HFFc6 (cell line): ENCODE data around the gene METTL14. TPM values are rescaled to one million over a fixed set of nuclear protein-coding genes. Genes with fewer than 3 reads are reported as not detected.
A peak's percentile ranks its signal among the peaks of the same experiment; 100 is the strongest.

Source experiments
- DNase-seq: peaks from one replicate; pipeline ENCODE4 v3.0.0-alpha.2; 2018
- H3K27ac Mint-ChIP-seq: 2 replicates; pipeline ENCODE4 v1.8.0; 2020; ENCODE audit warnings: mild to moderate bottlenecking, mixed read lengths
- H3K27me3 Mint-ChIP-seq: 2 replicates; pipeline ENCODE4 v1.8.0; 2021; ENCODE audit warnings: mild to moderate bottlenecking, moderate library complexity, mixed read lengths; ENCODE audit not compliant: insufficient read depth
- H3K36me3 Mint-ChIP-seq: 2 replicates; pipeline ENCODE4 v1.8.0; 2021; ENCODE audit warnings: low read depth, mixed read lengths
- H3K4me1 Mint-ChIP-seq: 2 replicates; pipeline ENCODE4 v1.8.0; 2020; ENCODE audit warnings: low read depth, mixed read lengths
- H3K4me3 Mint-ChIP-seq: 2 replicates; pipeline ENCODE4 v1.8.0; 2020; ENCODE audit warnings: mild to moderate bottlenecking, moderate library complexity, mixed read lengths
- H3K9me3 Mint-ChIP-seq: 2 replicates; pipeline ENCODE4 v1.8.0; 2020; ENCODE audit warnings: mild to moderate bottlenecking, mixed read lengths
- total RNA-seq, 6 experiments: library from RNA; stranded (reverse); fragmentation: NEBNext Ultra II Directional; extraction: Animal tissue kit (Norgen Biotek cat#: 25700); gene quantifications; 2 replicates in 1 of 6; 3 replicates in 5 of 6; pipeline ENCODE4 v1.2.3, GENCODE V29; 2021
- TF ChIP-seq, protein P1 (sequence below): fragments of 200-600 bp; sonication (generic); IDR thresholded peaks from 2 replicates; pipeline ENCODE4 v1.5.0; 2021; ENCODE audit warnings: antibody characterized with exemption, mild to moderate bottlenecking

Gene METTL14
- total RNA-seq, 6 experiments from 2014 or later: 35.2 to 44.9 (median 39.5) TPM

DNA sequence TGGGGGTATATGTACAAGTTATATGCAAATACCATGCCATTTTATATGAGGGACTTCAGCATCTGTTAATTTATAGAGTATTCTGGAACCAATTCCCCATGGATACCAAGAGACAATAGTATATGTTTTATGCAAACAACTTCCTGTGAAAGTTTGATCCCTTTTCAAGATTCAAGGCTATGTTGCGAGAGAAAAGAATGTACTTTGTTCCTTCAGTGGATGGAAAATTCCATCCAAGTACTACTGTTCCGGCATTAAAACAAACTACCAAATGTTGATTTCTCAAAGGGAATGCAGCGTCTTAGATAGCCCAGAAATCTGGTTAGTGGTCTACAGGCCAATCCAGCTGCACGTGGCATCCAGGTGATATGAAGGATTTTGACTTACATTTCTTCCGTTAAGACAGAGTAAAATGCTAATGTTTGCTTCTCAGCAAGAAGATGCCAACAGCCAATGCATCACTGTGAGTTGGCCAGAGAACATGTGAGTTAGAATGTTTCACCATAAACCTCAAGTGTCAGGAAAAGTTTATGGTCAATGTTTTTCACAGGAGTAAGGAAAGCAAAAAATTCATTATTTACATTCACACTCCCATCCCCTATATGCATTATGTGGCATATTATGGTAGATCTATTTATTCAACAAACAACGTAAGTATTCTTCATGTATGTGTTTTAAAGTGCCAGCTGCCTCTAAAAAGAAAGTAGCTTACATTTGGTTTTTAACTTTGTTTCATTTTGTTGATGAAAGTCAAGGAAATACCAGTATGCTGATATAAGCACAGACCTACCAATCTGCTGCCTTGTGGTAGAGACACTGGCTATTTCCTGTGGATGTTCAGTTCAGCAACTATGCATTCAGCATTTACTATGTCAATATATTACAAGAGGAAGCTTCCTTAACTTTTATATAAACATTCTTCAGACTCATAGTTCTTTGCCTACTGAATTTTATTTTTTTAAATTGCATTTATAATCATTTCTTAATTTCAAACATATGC is 44.4 kb downstream of the METTL14 start:
- peak overlapping the region; percentile 81 for H3K4me3 Mint-ChIP-seq
- peaks cover 76% of the 10 kb centered on the region for H3K36me3 Mint-ChIP-seq
- H3K9me3 Mint-ChIP-seq: no peaks in the 10 kb centered on the region

GRCh38 chr4:118730683-118731082 is 45.5 kb downstream of the METTL14 start:
- no peak for DNase-seq
- Mint-ChIP-seq H3K27me3 (peaks cover 8% of the 10 kb centered on the region), H3K9me3 (no peaks in the 10 kb centered on the region), H3K36me3 (peaks cover 72% of the 10 kb centered on the region), H3K4me3 (peak overlapping the region; percentile 81; the same call in 1 of the 2 replicates), H3K27ac (peak overlapping the region; percentile 90), H3K4me1 (peaks cover 90% of the 10 kb centered on the region)
- TF ChIP-seq, protein P1, sequence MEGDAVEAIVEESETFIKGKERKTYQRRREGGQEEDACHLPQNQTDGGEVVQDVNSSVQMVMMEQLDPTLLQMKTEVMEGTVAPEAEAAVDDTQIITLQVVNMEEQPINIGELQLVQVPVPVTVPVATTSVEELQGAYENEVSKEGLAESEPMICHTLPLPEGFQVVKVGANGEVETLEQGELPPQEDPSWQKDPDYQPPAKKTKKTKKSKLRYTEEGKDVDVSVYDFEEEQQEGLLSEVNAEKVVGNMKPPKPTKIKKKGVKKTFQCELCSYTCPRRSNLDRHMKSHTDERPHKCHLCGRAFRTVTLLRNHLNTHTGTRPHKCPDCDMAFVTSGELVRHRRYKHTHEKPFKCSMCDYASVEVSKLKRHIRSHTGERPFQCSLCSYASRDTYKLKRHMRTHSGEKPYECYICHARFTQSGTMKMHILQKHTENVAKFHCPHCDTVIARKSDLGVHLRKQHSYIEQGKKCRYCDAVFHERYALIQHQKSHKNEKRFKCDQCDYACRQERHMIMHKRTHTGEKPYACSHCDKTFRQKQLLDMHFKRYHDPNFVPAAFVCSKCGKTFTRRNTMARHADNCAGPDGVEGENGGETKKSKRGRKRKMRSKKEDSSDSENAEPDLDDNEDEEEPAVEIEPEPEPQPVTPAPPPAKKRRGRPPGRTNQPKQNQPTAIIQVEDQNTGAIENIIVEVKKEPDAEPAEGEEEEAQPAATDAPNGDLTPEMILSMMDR: no peak

More for the DNA sequence above, 44.4 kb downstream of the METTL14 start:
- peak; percentile 78 for DNase-seq
- TF ChIP-seq, protein P1: no peak
- Mint-ChIP-seq H3K27ac (peak overlapping the region; percentile 90), H3K4me1 (peaks cover 80% of the 10 kb centered on the region), H3K27me3 (peaks cover 8% of the 10 kb centered on the region)

DNA sequence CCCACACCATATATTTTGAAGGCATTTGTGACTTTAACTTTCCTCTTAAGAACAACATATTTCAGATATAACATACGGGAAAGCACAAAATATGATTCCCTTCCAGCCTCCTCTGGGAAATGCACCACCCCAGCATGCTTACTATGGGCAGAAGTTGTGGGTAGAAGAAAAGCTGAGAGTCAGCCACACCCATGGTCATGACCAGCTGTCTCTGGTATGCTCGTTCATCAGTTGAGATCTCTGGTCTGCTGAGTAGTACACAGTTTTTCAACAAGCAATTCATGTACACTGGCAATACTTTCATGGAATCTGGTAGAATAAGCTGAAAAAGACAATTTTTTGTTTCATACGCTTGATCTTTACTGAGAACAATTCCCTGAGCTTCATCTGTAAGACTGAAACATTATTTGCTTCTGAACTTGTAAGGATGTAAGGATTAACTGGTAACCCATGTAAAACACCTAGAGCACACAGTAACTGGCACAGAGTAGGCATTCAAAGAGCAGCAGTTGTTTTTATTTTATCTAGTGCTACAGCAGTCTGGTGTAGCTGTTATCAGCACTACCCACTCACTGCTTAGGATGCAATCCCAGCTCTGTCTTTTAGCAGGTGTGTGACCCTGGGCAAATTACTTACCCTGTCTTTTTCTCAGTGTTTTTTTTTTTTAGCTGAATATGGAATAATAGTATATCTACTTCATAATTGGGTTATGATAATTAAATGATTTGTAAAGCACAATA is 47.6 kb downstream of the METTL14 start:
- Mint-ChIP-seq H3K4me3 (peak overlapping the region; percentile 60), H3K27me3 (peaks cover 8% of the 10 kb centered on the region), H3K27ac (peak overlapping the region; percentile 91), H3K36me3 (peaks cover 51% of the 10 kb centered on the region), H3K4me1 (peaks cover 83% of the 10 kb centered on the region), H3K9me3 (no peaks in the 10 kb centered on the region)
- TF ChIP-seq, protein P1: no peak
- DNase-seq: peak; percentile 72

- Mint-ChIP-seq H3K27me3 (peaks cover 8% of the 10 kb centered on the region), H3K36me3 (peaks cover 53% of the 10 kb centered on the region), H3K27ac (peak overlapping the region; percentile 81), H3K4me1 (peaks cover 87% of the 10 kb centered on the region), H3K4me3 (peak overlapping the region; percentile 65; the same call in 1 of the 2 replicates), H3K9me3 (no peaks in the 10 kb centered on the region)
- TF ChIP-seq, protein P1: no peak
- DNase-seq: no peak
Measured at GRCh38 chr4:118734491-118735205, 49.5 kb downstream of the METTL14 start.

DNA sequence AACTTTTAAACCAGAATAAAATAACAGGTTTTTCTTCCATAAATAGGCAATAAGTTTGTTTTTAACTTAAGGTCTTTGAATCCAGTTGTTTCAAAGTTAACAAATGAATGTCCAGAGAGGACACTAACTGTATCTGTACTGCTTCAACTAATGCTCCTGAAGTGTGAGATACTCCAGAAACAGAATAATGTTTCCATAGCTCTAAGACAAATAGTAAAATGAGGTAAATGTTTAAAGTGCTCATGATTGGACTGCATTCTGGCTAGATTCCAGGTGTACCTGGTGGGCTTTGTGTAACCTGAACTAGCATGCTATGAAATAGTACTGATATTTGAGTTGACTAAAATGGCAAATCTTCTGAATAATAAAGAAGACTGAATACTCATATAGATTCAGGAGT is 51.7 kb downstream of the METTL14 start:
- Mint-ChIP-seq H3K4me1 (peaks cover 84% of the 10 kb centered on the region), H3K27ac (no peak overlapping the region), H3K36me3 (peaks cover 61% of the 10 kb centered on the region), H3K9me3 (no peaks in the 10 kb centered on the region), H3K4me3 (no peak overlapping the region), H3K27me3 (peaks cover 11% of the 10 kb centered on the region)
- TF ChIP-seq, protein P1: no peak
- no peak for DNase-seq
